CD14-positive monocyte (primary cell): ENCODE measurements around the gene MAFF. TPM values are rescaled to one million over a fixed set of nuclear protein-coding genes. Genes with fewer than 3 reads are reported as not detected.
A peak's percentile ranks its signal among the peaks of the same experiment; 100 is the strongest.

Experiments
- DNase-seq, 3 donors: peaks; one replicate each; pipeline ENCODE4 v3.0.0-alpha.2; 2011 to 2022
- H2AFZ ChIP-seq: 2 replicates; pipeline ENCODE4 v1.6.0; 2012; ENCODE audit warnings: mild to moderate bottlenecking, low read depth, low read length, inconsistent platforms; ENCODE audit not compliant: insufficient read depth, poor library complexity, severe bottlenecking
- H3K27ac ChIP-seq, 2 donors: 1 replicate in 1 of 2; 2 replicates in 1 of 2; pipeline ENCODE4 v1.5.1; 2012 to 2013; ENCODE audit warnings: low read length in 2 of 2, control low read depth in 1 of 2, inconsistent platforms in 1 of 2, low read depth in 1 of 2, mild to moderate bottlenecking in 1 of 2
- H3K27me3 ChIP-seq, 2 donors: one replicate each; pipeline versions ENCODE4 v1.6.0 to v1.6.1; 2011 to 2013; ENCODE audit warnings: low read length in 2 of 2; ENCODE audit not compliant: control insufficient read depth in 2 of 2, insufficient read depth in 2 of 2
- H3K36me3 ChIP-seq, 2 donors: replicated peaks in 1 of 2; 1 replicate in 1 of 2; 2 replicates in 1 of 2; pipeline versions ENCODE4 v1.5.1 to v1.6.1; 2012 to 2013; ENCODE audit warnings: low read length in 2 of 2, control low read depth in 1 of 2, inconsistent platforms in 1 of 2, mild to moderate bottlenecking in 1 of 2; ENCODE audit not compliant: insufficient read depth in 2 of 2, control insufficient read depth in 1 of 2
- H3K4me1 ChIP-seq, 2 donors: 1 replicate in 1 of 2; 2 replicates in 1 of 2; pipeline versions ENCODE4 v1.5.1 to v1.6.1; 2012 to 2013; ENCODE audit warnings: low read length in 2 of 2, control low read depth in 1 of 2, inconsistent platforms in 1 of 2, mild to moderate bottlenecking in 1 of 2, moderate library complexity in 1 of 2; ENCODE audit not compliant: insufficient read depth in 2 of 2, control insufficient read depth in 1 of 2
- H3K4me2 ChIP-seq: replicated peaks from 2 replicates; pipeline ENCODE3; 2012; ENCODE audit warnings: low read length, moderate library complexity, mild to moderate bottlenecking; ENCODE audit not compliant: poor library complexity, severe bottlenecking; ENCODE audit errors: extremely low read depth
- H3K4me3 ChIP-seq, 3 experiments: fragments of 200-600 bp in 1 of 3; sonication (generic) in 1 of 3; replicated peaks in 1 of 3; 1 replicate in 2 of 3; 2 replicates in 1 of 3; pipeline ENCODE4 v1.5.1; 2011 to 2013; ENCODE audit warnings: low read length in 3 of 3, mild to moderate bottlenecking in 3 of 3, control low read depth in 2 of 3, low read depth in 2 of 3, inconsistent platforms in 1 of 3, moderate library complexity in 1 of 3
- H3K79me2 ChIP-seq: 2 replicates; pipeline ENCODE4 v1.6.0; 2012; ENCODE audit warnings: mild to moderate bottlenecking, control low read depth, inconsistent platforms, low read length, moderate library complexity; ENCODE audit not compliant: insufficient read depth
- H3K9ac ChIP-seq: 2 replicates; pipeline ENCODE4 v1.6.0; 2017; ENCODE audit warnings: low read length, mild to moderate bottlenecking; ENCODE audit not compliant: insufficient read depth, poor library complexity, severe bottlenecking
- H3K9me3 ChIP-seq, 2 donors: replicated peaks in 1 of 2; 1 replicate in 1 of 2; 2 replicates in 1 of 2; pipeline versions ENCODE4 v1.5.1 to v1.6.1; 2012 to 2013; ENCODE audit warnings: low read length in 2 of 2, control low read depth in 1 of 2; ENCODE audit not compliant: control insufficient read depth in 1 of 2, insufficient read depth in 1 of 2
- H4K20me1 ChIP-seq: 2 replicates; pipeline ENCODE4 v1.6.0; 2012; ENCODE audit warnings: mild to moderate bottlenecking, low read length, control low read depth, moderate library complexity; ENCODE audit not compliant: insufficient read depth
- H3K27ac Mint-ChIP-seq, 7 donors: one replicate each; pipeline ENCODE4 v1.8.0; 2020; ENCODE audit warnings: mild to moderate bottlenecking in 7 of 7, mixed read lengths in 7 of 7, moderate library complexity in 6 of 7, inconsistent platforms in 2 of 7
- H3K27me3 Mint-ChIP-seq, 3 donors: one replicate each; pipeline ENCODE4 v1.8.0; 2021 to 2022; ENCODE audit warnings: low read depth in 3 of 3, mild to moderate bottlenecking in 3 of 3, mixed read lengths in 3 of 3, moderate library complexity in 3 of 3, inconsistent platforms in 1 of 3
- H3K36me3 Mint-ChIP-seq, 2 donors: one replicate each; pipeline ENCODE4 v1.8.0; 2020; ENCODE audit warnings: mixed read lengths in 2 of 2, inconsistent platforms in 1 of 2, mild to moderate bottlenecking in 1 of 2
- H3K4me1 Mint-ChIP-seq: one replicate; pipeline ENCODE4 v1.8.0; 2020; ENCODE audit warnings: mild to moderate bottlenecking, mixed read lengths
- H3K4me3 Mint-ChIP-seq, 2 donors: one replicate each; pipeline ENCODE4 v1.8.0; 2020; ENCODE audit warnings: mild to moderate bottlenecking in 2 of 2, mixed read lengths in 2 of 2, moderate library complexity in 1 of 2
- H3K9me3 Mint-ChIP-seq, 7 donors: one replicate each; pipeline ENCODE4 v1.8.0; 2020 to 2022; ENCODE audit warnings: mixed read lengths in 7 of 7, mild to moderate bottlenecking in 6 of 7, moderate library complexity in 6 of 7, inconsistent platforms in 2 of 7
- CTCF ChIP-seq: fragments of 200-600 bp; IDR thresholded peaks from one replicate; pipeline ENCODE4 v1.8.0; 2022; ENCODE audit warnings: antibody characterized with exemption, mild to moderate bottlenecking
- WGBS: methylation state at CpG from one replicate; pipeline ENCODE4 v1.1.5; 2013; ENCODE audit warnings: missing lambda C conversion rate; ENCODE audit not compliant: insufficient coverage; 5-methylcytosine and 5-hydroxymethylcytosine counted together
- intact Hi-C, 2 donors: fragments of 100-400 bp; cut with micrococcal nuclease; formaldehyde crosslinking; loops; one replicate each; pipeline versions ENCODE4 v1.15.0 to v1.15.1; 2023
- polyA plus RNA-seq, 3 donors: library from polyadenylated mRNA; depleted of rRNA in 1 of 3; unstranded in 2 of 3; stranded (reverse) in 1 of 3; fragments of 300-500 nt in 2 of 3; fragments of >200 nt in 1 of 3; fragmentation: Illumina TruSeq in 2 of 3; gene quantifications; 1 replicate in 2 of 3; 2 replicates in 1 of 3; pipeline ENCODE4 v1.2.3, GENCODE V29; 2012 to 2021

MAFF gene
- polyA plus RNA-seq, 3 donors: 1.5 to 67.3 (median 2.0) TPM

DNA sequence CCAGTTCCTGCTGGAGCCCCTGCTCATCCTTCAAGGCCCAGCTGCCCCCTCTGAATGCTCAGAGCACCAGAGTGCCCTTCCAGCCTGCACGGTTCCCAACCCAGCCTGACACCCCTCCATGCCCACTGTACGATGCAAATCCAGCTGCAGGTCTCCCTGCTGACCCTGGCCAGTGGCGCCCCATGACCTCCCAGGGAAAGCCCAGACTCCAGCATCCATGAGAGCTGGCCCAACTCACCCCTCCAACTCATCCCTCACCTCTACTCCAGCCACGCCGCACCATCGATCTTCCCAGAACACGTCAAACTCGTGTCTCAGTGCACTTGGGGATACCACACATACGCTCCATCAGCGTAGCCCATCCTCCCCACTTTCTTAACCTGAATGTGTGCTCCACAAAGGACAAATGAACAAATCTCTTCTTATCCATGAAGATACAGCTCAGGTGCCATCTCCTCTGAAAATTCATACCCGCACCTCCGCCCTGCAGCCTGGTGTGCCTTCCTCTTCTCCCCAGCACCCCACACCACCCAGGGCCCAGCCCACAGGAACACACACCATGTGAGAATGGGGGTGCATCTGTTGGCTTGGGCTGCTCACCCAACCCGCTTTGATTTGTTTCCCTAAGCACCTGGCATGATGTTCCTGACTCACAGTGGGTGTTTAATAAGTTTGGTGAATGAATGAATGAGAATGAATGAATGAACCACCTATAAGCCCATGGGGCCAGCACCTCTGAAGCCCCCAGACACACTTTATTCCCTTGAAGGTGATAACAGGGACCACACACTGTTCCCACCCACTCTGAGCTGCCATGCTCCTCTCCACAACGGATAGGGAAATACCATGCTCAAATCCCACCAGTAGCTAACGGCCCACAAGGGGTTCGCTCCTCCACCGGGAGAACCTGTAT, 26.3 kb upstream of the MAFF start:
- Histone ChIP-seq H3K9ac (peak overlapping the region; percentile 17), H3K4me1 (peaks cover 31 to 43% of the 10 kb centered on the region in 2 donors), H4K20me1 (no peaks in the 10 kb centered on the region), H3K4me2 (peak overlapping the region; percentile 17), H2AFZ (no peak overlapping the region), H3K4me3 (peak overlapping the region in 1 of 3 experiments; percentile 16), H3K79me2 (no peaks in the 10 kb centered on the region), H3K27ac (peak overlapping the region; percentile 43 to 75), H3K36me3 (no peaks in the 10 kb centered on the region), H3K9me3 (no peaks in the 10 kb centered on the region), H3K27me3 (no peaks in the 10 kb centered on the region)
- Mint-ChIP-seq H3K4me3 (peak overlapping the region in 1 of 2 donors; percentile 63), H3K27me3 (peaks cover 2 to 11% (median 3%) of the 10 kb centered on the region in 3 donors), H3K9me3 (no peaks in the 10 kb centered on the region), H3K4me1 (peaks cover 40% of the 10 kb centered on the region), H3K27ac (peak overlapping the region; percentile 49 to 82 (median 69)), H3K36me3 (peaks cover 5 to 6% of the 10 kb centered on the region in 2 donors)
- 96% methylated on average over 14 of the region's 17 CpGs for whole genome bisulfite sequencing
- TF ChIP-seq CTCF: no peak
- peak in 1 of 3 donors; percentile 41 for DNase-seq
- intact Hi-C loops: no loop called here

- H3K4me3 ChIP-seq: peak overlapping the region in 1 of 3 experiments; percentile 16
- no peaks in the 10 kb centered on the region for H3K27me3 ChIP-seq
- peak; percentile 92 to 100 (median 97) for DNase-seq
- Mint-ChIP-seq H3K27ac (peak overlapping the region; percentile 50 to 82 (median 70)), H3K36me3 (peaks cover 5 to 6% of the 10 kb centered on the region in 2 donors), H3K4me1 (peaks cover 48% of the 10 kb centered on the region), H3K4me3 (peak overlapping the region in 1 of 2 donors; percentile 72), H3K9me3 (no peaks in the 10 kb centered on the region), H3K27me3 (peaks cover 2 to 9% (median 3%) of the 10 kb centered on the region in 3 donors)
- peaks cover 39 to 50% of the 10 kb centered on the region in 2 donors for H3K4me1 ChIP-seq
- peak overlapping the region; percentile 17 for H3K9ac ChIP-seq
- peak overlapping the region; percentile 17 for H2AFZ ChIP-seq
- peak overlapping the region; percentile 17 for H3K4me2 ChIP-seq
- H3K27ac ChIP-seq: peak overlapping the region; percentile 43 to 75
- 5% methylated on average over 11 of the region's 14 CpGs for WGBS
- intact Hi-C loops: no loop called here
- no peaks in the 10 kb centered on the region for H4K20me1 ChIP-seq
- TF ChIP-seq CTCF: no peak
- H3K79me2 ChIP-seq: no peaks in the 10 kb centered on the region
- no peaks in the 10 kb centered on the region for H3K9me3 ChIP-seq
- H3K36me3 ChIP-seq: no peaks in the 10 kb centered on the region
These were observed 25.5 kb upstream of the MAFF start for GRCh38 chr22:38176170-38176741.
